Smooth muscle cell (in vitro differentiated cells): ENCODE results near the gene TPPP. TPM values are rescaled to one million over a fixed set of nuclear protein-coding genes. Genes with fewer than 3 reads are reported as not detected.

Experiments used
- DNase-seq: peaks from one replicate; lab custom pipeline; 2025; ENCODE audit not compliant: unreplicated experiment; lab: John Stamatoyannopoulos, UW
- H2AFZ ChIP-seq: fragments of 200-600 bp; sonication (generic); 2 replicates; pipeline ENCODE4 v1.6.0; 2016; ENCODE audit warnings: antibody characterized with exemption, low read depth, mild to moderate bottlenecking
- H3F3A ChIP-seq: fragments of 200-600 bp; sonication (generic); 2 replicates; pipeline ENCODE4 v1.6.0; 2017; ENCODE audit warnings: antibody characterized with exemption, low read depth
- H3K27ac ChIP-seq: fragments of 200-600 bp; sonication (generic); 2 replicates; pipeline ENCODE4 v1.5.1; 2016; ENCODE audit warnings: low read depth, mild to moderate bottlenecking
- H3K27me3 ChIP-seq: fragments of 200-600 bp; sonication (generic); 2 replicates; pipeline ENCODE4 v1.6.1; 2016; ENCODE audit warnings: low read depth, mild to moderate bottlenecking
- H3K36me3 ChIP-seq: fragments of 200-600 bp; sonication (generic); 2 replicates; pipeline ENCODE4 v1.5.1; 2016; ENCODE audit warnings: low read depth
- H3K4me1 ChIP-seq: fragments of 200-600 bp; sonication (generic); 2 replicates; pipeline ENCODE4 v1.5.1; 2016; ENCODE audit warnings: low read depth
- H3K4me2 ChIP-seq: fragments of 200-600 bp; sonication (generic); 2 replicates; pipeline ENCODE4 v1.6.0; 2016; ENCODE audit warnings: mild to moderate bottlenecking
- H3K4me3 ChIP-seq: fragments of 200-600 bp; sonication (generic); 2 replicates; pipeline ENCODE4 v1.5.1; 2016; ENCODE audit warnings: mild to moderate bottlenecking
- H3K79me2 ChIP-seq: fragments of 200-600 bp; sonication (generic); 2 replicates; pipeline ENCODE4 v1.6.0; 2016; ENCODE audit warnings: low read depth, mild to moderate bottlenecking
- H3K9ac ChIP-seq: fragments of 200-600 bp; sonication (generic); 2 replicates; pipeline ENCODE4 v1.6.0; 2016; ENCODE audit warnings: low read depth
- H3K9me3 ChIP-seq: fragments of 200-600 bp; sonication (generic); replicated peaks from 2 replicates; pipeline ENCODE4 v1.5.1; 2016; ENCODE audit warnings: low read depth
- H4K20me1 ChIP-seq: fragments of 200-600 bp; sonication (generic); 2 replicates; pipeline ENCODE4 v1.6.0; 2016; ENCODE audit warnings: low read depth
- CTCF ChIP-seq: fragments of 200-600 bp; sonication (generic); IDR thresholded peaks from 2 replicates; pipeline ENCODE4 v1.5.1; 2017; ENCODE audit warnings: borderline replicate concordance, mild to moderate bottlenecking, antibody characterized with exemption; ENCODE audit not compliant: insufficient read depth, poor library complexity, severe bottlenecking
- WGBS: methylation state at CpG from one replicate; pipeline ENCODE4 v1.1.7; 2016; ENCODE audit warnings: low lambda C conversion rate; 5-methylcytosine and 5-hydroxymethylcytosine counted together
- polyA plus RNA-seq: library from polyadenylated mRNA; unstranded; fragments of >200 nt; fragmentation: Nextera tagmentation; extraction: Ambion mirVana; gene quantifications from 2 replicates; pipeline ENCODE4 v1.2.1, GENCODE V29; 2016
- total RNA-seq: library from RNA; depleted of rRNA; stranded (reverse); fragments of >200 nt; gene quantifications from 2 replicates; pipeline ENCODE4 v1.2.3, GENCODE V29; 2014

Gene TPPP
- total and polyA plus RNA-seq, 2 experiments from 2014 or later: not detected

- no peaks in the 10 kb centered on the region for H3K9me3 ChIP-seq
- no peaks in the 10 kb centered on the region for H3F3A ChIP-seq
- 45% methylated on average over 11 of the region's 11 CpGs for WGBS
- H3K4me1 ChIP-seq: no peaks in the 10 kb centered on the region
- H3K36me3 ChIP-seq: no peaks in the 10 kb centered on the region
- TF ChIP-seq CTCF: no peak
- DNase-seq: no peak
- H4K20me1 ChIP-seq: no peaks in the 10 kb centered on the region
- H2AFZ ChIP-seq: peak overlapping the region; percentile 91
- H3K4me3 ChIP-seq: peak overlapping the region; percentile 86
- H3K9ac ChIP-seq: peak overlapping the region; percentile 73
- no peak overlapping the region for H3K27ac ChIP-seq
- H3K79me2 ChIP-seq: peaks cover 28% of the 10 kb centered on the region
- H3K4me2 ChIP-seq: peak overlapping the region; percentile 84
- H3K27me3 ChIP-seq: no peaks in the 10 kb centered on the region
Observed at GRCh38 chr5:610744-611730, 82.1 kb downstream of the TPPP start.

GRCh38 chr5:610011-610743 is 83.0 kb downstream of the TPPP start:
- Histone ChIP-seq H3K4me3 (no peak overlapping the region), H3K9ac (no peak overlapping the region), H2AFZ (no peak overlapping the region), H3F3A (no peaks in the 10 kb centered on the region), H3K9me3 (no peaks in the 10 kb centered on the region), H4K20me1 (no peaks in the 10 kb centered on the region), H3K27ac (no peak overlapping the region), H3K4me1 (no peaks in the 10 kb centered on the region), H3K4me2 (no peak overlapping the region), H3K27me3 (no peaks in the 10 kb centered on the region), H3K36me3 (no peaks in the 10 kb centered on the region), H3K79me2 (peaks cover 20% of the 10 kb centered on the region)
- DNase-seq: no peak
- no peak for TF ChIP-seq CTCF
- WGBS: 93% methylated on average over 9 of the region's 9 CpGs

Other genes starting within 250 kb of the TPPP start
- 1.1 and 1.8 TPM in 2 replicates for gene SLC9A3, start 168.9 kb downstream of the TPPP start, total RNA-seq
- 0.96 and 1.1 TPM in 2 replicates for gene SLC9A3, start 168.9 kb downstream of the TPPP start, polyA plus RNA-seq
- 3.5 and 4.0 TPM in 2 replicates for gene CEP72, start 81.0 kb downstream of the TPPP start, total RNA-seq
- gene CEP72, start 81.0 kb downstream of the TPPP start, polyA plus RNA-seq: 0.77 and 2.7 TPM in 2 replicates
- 0.04 TPM in 1 of 2 replicates, not detected in the other for gene ZDHHC11B, start 91.4 kb upstream of the TPPP start, total RNA-seq
- gene ZDHHC11B, start 91.4 kb upstream of the TPPP start, polyA plus RNA-seq: not detected in 2 replicates
- 2.7 and 4.8 TPM in 2 replicates for gene ZDHHC11, start 157.6 kb upstream of the TPPP start, total RNA-seq
- 1.7 and 5.5 TPM in 2 replicates for gene ZDHHC11, start 157.6 kb upstream of the TPPP start, polyA plus RNA-seq
- 14.7 and 17.1 TPM in 2 replicates for gene BRD9, start 199.4 kb upstream of the TPPP start, total RNA-seq
- 17.8 and 20.4 TPM in 2 replicates for gene BRD9, start 199.4 kb upstream of the TPPP start, polyA plus RNA-seq
- gene TRIP13, start 199.5 kb upstream of the TPPP start, total RNA-seq: 8.4 and 13.4 TPM in 2 replicates
- gene TRIP13, start 199.5 kb upstream of the TPPP start, polyA plus RNA-seq: 12.0 and 12.7 TPM in 2 replicates